Measurements from ENCODE around the gene WDR7. TPM values are rescaled to one million over a fixed set of nuclear protein-coding genes. Genes with fewer than 3 reads are reported as not detected.

The WDR7 gene
- total and polyA plus RNA-seq, 3 experiments from 2014 or later = 20.5 to 21.9 (median 20.6) TPM

DNA sequence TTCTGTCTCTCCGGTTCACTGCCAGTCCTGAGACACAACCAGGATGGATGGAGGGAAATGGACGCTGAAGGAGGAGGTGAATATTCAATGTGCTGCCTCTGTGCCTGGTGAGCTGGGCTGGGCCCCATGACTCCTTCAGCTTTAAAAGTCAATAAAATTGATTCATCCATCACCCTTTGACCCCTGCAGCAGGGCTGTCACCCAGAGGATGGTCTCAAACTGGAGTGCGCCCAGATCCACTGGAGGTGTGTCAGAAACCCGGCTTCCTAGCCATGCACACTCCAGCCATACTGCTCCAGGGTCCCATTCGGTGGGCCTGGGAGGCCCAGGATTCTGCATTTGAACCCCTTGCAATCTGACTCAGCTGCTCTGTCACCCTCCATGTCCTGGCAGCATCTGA, 401.6 kb downstream of the WDR7 start:
- no peak overlapping the region for H3K27ac ChIP-seq (ENCODE audit: low read depth, low read length)
- H3K4me3 ChIP-seq (ENCODE audit: low read length) = no peak overlapping the region
- ChIA-PET CTCF (no interaction called here), POLR2A (no interaction called here)
- no peaks in the 10 kb centered on the region for H3K4me1 ChIP-seq (ENCODE audit: insufficient read depth, low read length)
- H3K27ac Mint-ChIP-seq = peak overlapping the region in 1 of 8 donors; percentile 50
- DNase-seq = no peak
- no peak overlapping the region for H3K4me3 Mint-ChIP-seq
- H3K36me3 ChIP-seq (ENCODE audit: insufficient read depth, low read length) = no peaks in the 10 kb centered on the region
- no peaks in the 10 kb centered on the region for H3K9me3 ChIP-seq (ENCODE audit: low read length)
- no peaks in the 10 kb centered on the region for H3K4me1 Mint-ChIP-seq
- peaks cover 10 to 12% of the 10 kb centered on the region in 2 donors for H3K27me3 Mint-ChIP-seq
- H3K9me3 Mint-ChIP-seq = peaks cover 3 to 9% (median 6%) of the 10 kb centered on the region in 5 donors
- no peaks in the 10 kb centered on the region for H3K27me3 ChIP-seq (ENCODE audit: insufficient read depth, low read length, poor library complexity, severe bottlenecking)
- H3K36me3 Mint-ChIP-seq = peaks cover 0 to 4% (median 2%) of the 10 kb centered on the region in 3 donors

DNA sequence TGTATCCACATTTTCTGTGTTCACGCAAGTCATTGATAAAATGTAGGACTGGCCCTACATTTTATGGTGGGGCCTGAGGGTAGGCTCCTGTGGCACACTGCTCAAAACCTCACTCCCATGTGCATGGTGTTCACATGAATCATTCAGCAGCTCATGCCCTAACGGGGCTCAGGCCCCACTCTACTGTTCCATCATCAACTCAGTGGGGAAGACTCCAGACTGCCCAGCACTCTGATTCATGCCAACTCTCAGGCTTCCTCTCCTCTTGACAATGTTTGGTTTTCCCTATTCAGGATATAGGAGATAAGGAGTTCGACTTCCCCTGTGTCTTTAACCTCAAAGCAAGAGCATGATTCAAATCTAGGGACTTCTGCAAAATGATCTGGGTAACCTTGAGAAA, 403.7 kb downstream of the WDR7 start:
- H3K9me3 Mint-ChIP-seq = peaks cover 3 to 9% (median 6%) of the 10 kb centered on the region in 5 donors
- no peak overlapping the region for H3K4me3 Mint-ChIP-seq
- CTCF ChIA-PET = no interaction called here
- no peak overlapping the region for H3K4me3 ChIP-seq (ENCODE audit: low read length)
- peaks cover 0 to 4% (median 2%) of the 10 kb centered on the region in 3 donors for H3K36me3 Mint-ChIP-seq
- POLR2A ChIA-PET = no interaction called here
- H3K4me1 Mint-ChIP-seq = no peaks in the 10 kb centered on the region
- H3K4me1 ChIP-seq (ENCODE audit: insufficient read depth, low read length) = no peaks in the 10 kb centered on the region
- no peaks in the 10 kb centered on the region for H3K27me3 ChIP-seq (ENCODE audit: insufficient read depth, low read length, poor library complexity, severe bottlenecking)
- H3K9me3 ChIP-seq (ENCODE audit: low read length) = no peaks in the 10 kb centered on the region
- H3K36me3 ChIP-seq (ENCODE audit: insufficient read depth, low read length) = no peaks in the 10 kb centered on the region
- H3K27ac Mint-ChIP-seq = no peak overlapping the region
- no peak overlapping the region for H3K27ac ChIP-seq (ENCODE audit: low read depth, low read length)
- DNase-seq = no peak
- H3K27me3 Mint-ChIP-seq = peaks cover 15 to 25% of the 10 kb centered on the region in 2 donors

DNA sequence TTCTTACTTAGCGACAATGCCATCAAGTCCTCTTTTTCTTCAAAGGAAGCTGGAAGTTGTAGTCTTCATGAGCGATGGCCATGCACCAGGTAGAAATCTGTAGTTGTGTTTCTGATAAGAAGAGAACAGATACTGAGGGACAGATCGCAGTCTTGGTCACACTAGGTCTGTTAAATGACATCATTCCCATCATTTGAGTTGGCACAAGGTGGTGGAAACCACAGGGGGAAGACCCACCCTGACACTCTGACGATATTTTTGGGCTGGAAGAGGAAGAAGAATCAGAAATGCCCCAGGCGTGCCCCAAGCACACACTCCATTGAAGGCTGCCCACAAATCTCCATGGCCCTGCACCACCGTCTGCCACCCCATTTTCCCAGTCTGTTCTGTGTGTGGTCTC, 406.7 kb downstream of the WDR7 start:
- no peak overlapping the region for H3K27ac Mint-ChIP-seq
- CTCF ChIA-PET = no interaction called here
- no peaks in the 10 kb centered on the region for H3K4me1 Mint-ChIP-seq
- peaks cover 3 to 9% (median 6%) of the 10 kb centered on the region in 5 donors for H3K9me3 Mint-ChIP-seq
- DNase-seq = no peak
- H3K27me3 Mint-ChIP-seq = peaks cover 14 to 37% of the 10 kb centered on the region in 2 donors
- no peaks in the 10 kb centered on the region for H3K4me1 ChIP-seq (ENCODE audit: insufficient read depth, low read length)
- no peak overlapping the region for H3K4me3 Mint-ChIP-seq
- no peak overlapping the region for H3K27ac ChIP-seq (ENCODE audit: low read depth, low read length)
- H3K27me3 ChIP-seq (ENCODE audit: insufficient read depth, low read length, poor library complexity, severe bottlenecking) = no peaks in the 10 kb centered on the region
- H3K4me3 ChIP-seq (ENCODE audit: low read length) = no peak overlapping the region
- H3K9me3 ChIP-seq (ENCODE audit: low read length) = no peaks in the 10 kb centered on the region
- H3K36me3 Mint-ChIP-seq = peaks cover 0 to 4% (median 2%) of the 10 kb centered on the region in 3 donors
- no peaks in the 10 kb centered on the region for H3K36me3 ChIP-seq (ENCODE audit: insufficient read depth, low read length)
- POLR2A ChIA-PET = no interaction called here

DNA sequence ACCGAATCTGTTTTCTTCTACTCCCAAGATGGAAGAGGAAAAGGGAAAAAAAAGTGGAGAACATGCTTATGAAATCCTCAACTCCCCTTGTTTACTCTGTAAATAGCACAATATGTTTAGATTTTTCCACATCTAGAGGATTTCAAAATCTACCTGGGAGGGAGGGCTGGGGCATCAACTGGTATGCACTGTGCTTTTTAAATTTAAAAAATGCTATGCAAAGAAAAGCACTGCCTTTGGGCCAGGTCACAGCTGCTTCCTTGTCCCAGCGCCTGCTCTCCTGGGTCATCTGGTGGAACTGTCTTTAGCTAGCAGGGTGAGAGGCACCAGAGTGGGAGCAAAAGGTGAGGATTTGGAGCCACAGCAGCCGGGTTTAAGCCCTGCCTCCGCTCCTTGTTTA, 407.6 kb downstream of the WDR7 start:
- Mint-ChIP-seq H3K4me1 (no peaks in the 10 kb centered on the region), H3K4me3 (no peak overlapping the region), H3K9me3 (peaks cover 3 to 9% (median 6%) of the 10 kb centered on the region in 5 donors), H3K27me3 (peaks cover 16 to 37% of the 10 kb centered on the region in 2 donors), H3K27ac (no peak overlapping the region), H3K36me3 (peaks cover 0 to 4% (median 2%) of the 10 kb centered on the region in 3 donors)
- no peak for DNase-seq
- Histone ChIP-seq H3K27ac (ENCODE audit: low read depth, low read length) (no peak overlapping the region), H3K36me3 (ENCODE audit: insufficient read depth, low read length) (no peaks in the 10 kb centered on the region), H3K9me3 (ENCODE audit: low read length) (no peaks in the 10 kb centered on the region), H3K4me3 (ENCODE audit: low read length) (no peak overlapping the region), H3K4me1 (ENCODE audit: insufficient read depth, low read length) (no peaks in the 10 kb centered on the region), H3K27me3 (ENCODE audit: insufficient read depth, low read length, poor library complexity, severe bottlenecking) (no peaks in the 10 kb centered on the region)
- CTCF ChIA-PET = no interaction called here
- POLR2A ChIA-PET = no interaction called here

DNA sequence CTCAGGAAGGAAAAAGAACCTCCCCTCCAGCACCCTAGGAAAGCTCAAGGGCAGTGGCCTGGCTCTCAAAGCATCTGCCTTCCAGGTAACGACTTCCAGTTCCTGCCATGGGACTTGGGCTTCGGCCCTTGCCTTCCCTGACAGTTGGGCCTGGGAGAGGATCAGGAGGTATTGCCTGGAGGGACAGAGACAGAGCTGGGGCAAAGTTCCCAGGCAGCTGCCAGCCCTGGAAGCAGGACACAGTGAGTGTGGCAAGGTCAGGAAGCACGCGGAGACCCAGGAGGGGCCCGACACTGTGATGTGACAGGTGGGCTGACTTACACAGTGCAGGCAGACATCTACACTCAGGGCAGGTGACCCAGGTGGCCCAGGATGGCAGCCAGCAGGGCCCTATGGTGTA, 408.2 kb downstream of the WDR7 start:
- Histone ChIP-seq H3K27me3 (ENCODE audit: insufficient read depth, low read length, poor library complexity, severe bottlenecking) (no peaks in the 10 kb centered on the region), H3K4me1 (ENCODE audit: insufficient read depth, low read length) (no peaks in the 10 kb centered on the region), H3K4me3 (ENCODE audit: low read length) (no peak overlapping the region), H3K36me3 (ENCODE audit: insufficient read depth, low read length) (no peaks in the 10 kb centered on the region), H3K27ac (ENCODE audit: low read depth, low read length) (no peak overlapping the region), H3K9me3 (ENCODE audit: low read length) (no peaks in the 10 kb centered on the region)
- peaks cover 3 to 9% (median 6%) of the 10 kb centered on the region in 5 donors for H3K9me3 Mint-ChIP-seq
- H3K27ac Mint-ChIP-seq = no peak overlapping the region
- peaks cover 16 to 42% of the 10 kb centered on the region in 2 donors for H3K27me3 Mint-ChIP-seq
- no peak overlapping the region for H3K4me3 Mint-ChIP-seq
- ChIA-PET POLR2A (no interaction called here), CTCF (no interaction called here)
- no peak for DNase-seq
- peaks cover 0 to 4% (median 2%) of the 10 kb centered on the region in 3 donors for H3K36me3 Mint-ChIP-seq
- H3K4me1 Mint-ChIP-seq = no peaks in the 10 kb centered on the region

DNA sequence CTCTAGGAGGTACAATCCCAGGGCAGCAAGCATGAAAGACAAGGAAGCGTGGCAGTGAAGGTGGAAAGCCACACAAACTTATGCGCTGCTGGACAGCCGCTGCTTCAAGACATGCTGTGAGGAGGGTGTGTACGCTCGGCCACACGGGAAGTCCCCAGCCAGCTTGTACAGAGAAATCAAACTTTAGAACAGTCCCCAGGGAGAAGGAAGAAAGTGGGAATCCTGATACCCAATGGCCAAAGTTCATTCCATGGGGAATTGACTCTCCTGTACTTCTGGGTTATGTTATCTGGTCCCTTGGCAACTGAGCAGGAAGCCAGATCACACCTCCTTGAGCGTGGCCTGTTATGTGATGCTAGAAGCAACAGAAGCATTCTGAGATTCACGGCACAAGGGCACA, 409.7 kb downstream of the WDR7 start:
- H3K36me3 Mint-ChIP-seq = peaks cover 0 to 4% (median 1%) of the 10 kb centered on the region in 3 donors
- Histone ChIP-seq H3K9me3 (ENCODE audit: low read length) (no peaks in the 10 kb centered on the region), H3K27me3 (ENCODE audit: insufficient read depth, low read length, poor library complexity, severe bottlenecking) (no peaks in the 10 kb centered on the region), H3K27ac (ENCODE audit: low read depth, low read length) (no peak overlapping the region), H3K4me3 (ENCODE audit: low read length) (no peak overlapping the region), H3K4me1 (ENCODE audit: insufficient read depth, low read length) (no peaks in the 10 kb centered on the region), H3K36me3 (ENCODE audit: insufficient read depth, low read length) (no peaks in the 10 kb centered on the region)
- no peak overlapping the region for H3K4me3 Mint-ChIP-seq
- ChIA-PET POLR2A (no interaction called here), CTCF (no interaction called here)
- no peak for DNase-seq
- no peaks in the 10 kb centered on the region for H3K4me1 Mint-ChIP-seq
- H3K27ac Mint-ChIP-seq = no peak overlapping the region
- peaks cover 9 to 42% of the 10 kb centered on the region in 2 donors for H3K27me3 Mint-ChIP-seq
- H3K9me3 Mint-ChIP-seq = peaks cover 0 to 4% (median 3%) of the 10 kb centered on the region in 5 donors

DNA sequence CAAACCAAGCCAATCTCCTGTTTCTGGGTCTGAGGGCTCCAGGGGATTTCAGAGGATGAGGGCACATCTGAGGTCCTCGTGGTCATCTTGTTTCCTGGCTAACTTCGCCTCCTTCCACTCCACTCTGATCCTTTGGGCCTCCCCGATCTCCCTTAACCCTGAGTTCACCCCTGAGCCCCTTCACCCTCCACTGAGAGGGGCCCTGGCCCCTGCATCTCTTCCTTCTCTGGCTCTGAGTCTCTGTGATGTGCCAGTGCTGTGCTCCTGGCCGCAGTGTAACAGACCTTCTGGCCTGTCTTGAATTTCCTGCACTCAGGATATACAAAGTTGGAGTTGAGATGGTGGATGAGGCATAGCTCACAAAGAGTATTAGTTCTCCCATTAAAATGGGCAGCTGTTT, 411.0 kb downstream of the WDR7 start:
- peaks cover 7 to 35% of the 10 kb centered on the region in 2 donors for H3K27me3 Mint-ChIP-seq
- no peaks in the 10 kb centered on the region for H3K36me3 Mint-ChIP-seq
- Histone ChIP-seq H3K27me3 (ENCODE audit: insufficient read depth, low read length, poor library complexity, severe bottlenecking) (no peaks in the 10 kb centered on the region), H3K36me3 (ENCODE audit: insufficient read depth, low read length) (no peaks in the 10 kb centered on the region), H3K9me3 (ENCODE audit: low read length) (no peaks in the 10 kb centered on the region), H3K4me3 (ENCODE audit: low read length) (no peak overlapping the region), H3K4me1 (ENCODE audit: insufficient read depth, low read length) (no peaks in the 10 kb centered on the region), H3K27ac (ENCODE audit: low read depth, low read length) (no peak overlapping the region)
- POLR2A ChIA-PET = no interaction called here
- CTCF ChIA-PET = no interaction called here
- no peak for DNase-seq
- H3K9me3 Mint-ChIP-seq = no peaks in the 10 kb centered on the region
- no peak overlapping the region for H3K27ac Mint-ChIP-seq
- no peaks in the 10 kb centered on the region for H3K4me1 Mint-ChIP-seq
- no peak overlapping the region for H3K4me3 Mint-ChIP-seq

DNA sequence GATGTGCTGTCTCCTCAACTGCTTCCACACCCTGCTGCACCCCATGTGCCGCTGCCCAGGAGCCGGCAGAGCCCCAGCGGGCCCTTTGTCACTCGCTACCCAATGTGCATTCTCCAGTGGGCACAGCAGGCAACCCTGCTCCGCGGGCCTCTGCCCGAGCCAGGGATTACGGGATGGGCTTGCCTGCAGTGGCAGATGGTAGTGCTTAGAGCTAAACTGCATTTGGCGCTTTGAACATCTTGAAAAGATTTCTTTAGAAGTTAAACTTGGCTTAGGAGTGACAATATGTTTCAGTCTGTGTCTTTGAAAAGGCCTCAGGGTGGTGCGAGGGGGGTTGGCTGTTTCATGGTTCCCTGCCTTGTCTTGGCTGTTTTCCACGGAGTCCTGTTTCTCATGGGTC, 411.7 kb downstream of the WDR7 start:
- no peak overlapping the region for H3K4me3 Mint-ChIP-seq

DNA sequence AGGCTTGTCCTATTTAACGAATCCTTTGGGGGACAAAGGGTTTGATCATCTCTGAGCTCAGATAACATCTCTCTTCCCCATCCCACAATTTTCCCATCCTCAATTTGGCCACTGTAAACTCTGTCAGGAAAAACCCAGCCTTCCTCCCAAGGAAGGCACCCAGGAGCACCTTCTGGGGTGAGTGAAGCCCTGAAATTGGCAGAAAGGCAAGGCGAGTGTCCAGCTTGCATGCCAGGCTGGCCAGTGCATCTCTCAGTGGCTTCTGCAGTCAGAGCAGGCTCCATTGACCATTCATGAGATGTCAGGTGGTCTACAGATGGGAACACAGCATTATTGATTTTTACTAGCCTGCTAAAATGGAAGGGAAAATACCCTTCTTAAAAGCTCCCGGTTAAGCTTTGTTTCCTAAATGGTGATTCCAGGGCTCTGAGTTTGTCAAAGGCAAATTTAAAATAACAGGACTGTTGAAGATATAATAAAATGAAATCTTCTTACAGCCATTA, 412.5 kb downstream of the WDR7 start:
- no peaks in the 10 kb centered on the region for H3K27me3 ChIP-seq (ENCODE audit: insufficient read depth, low read length, poor library complexity, severe bottlenecking)
- CTCF ChIA-PET = no interaction called here

More for the DNA sequence above, 411.7 kb downstream of the WDR7 start:
- Histone ChIP-seq H3K4me1 (ENCODE audit: insufficient read depth, low read length) (no peaks in the 10 kb centered on the region), H3K36me3 (ENCODE audit: insufficient read depth, low read length) (no peaks in the 10 kb centered on the region), H3K27me3 (ENCODE audit: insufficient read depth, low read length, poor library complexity, severe bottlenecking) (no peaks in the 10 kb centered on the region), H3K27ac (ENCODE audit: low read depth, low read length) (no peak overlapping the region), H3K4me3 (ENCODE audit: low read length) (no peak overlapping the region), H3K9me3 (ENCODE audit: low read length) (no peaks in the 10 kb centered on the region)
- POLR2A ChIA-PET = no interaction called here
- CTCF ChIA-PET = no interaction called here
- H3K27me3 Mint-ChIP-seq = peaks cover 7 to 31% of the 10 kb centered on the region in 2 donors
- H3K36me3 Mint-ChIP-seq = no peaks in the 10 kb centered on the region
- no peaks in the 10 kb centered on the region for H3K9me3 Mint-ChIP-seq
- no peak for DNase-seq
- no peak overlapping the region for H3K27ac Mint-ChIP-seq
- H3K4me1 Mint-ChIP-seq = no peaks in the 10 kb centered on the region

More for the DNA sequence above, 412.5 kb downstream of the WDR7 start:
- no peak overlapping the region for H3K27ac ChIP-seq (ENCODE audit: low read depth, low read length)
- no peaks in the 10 kb centered on the region for H3K4me1 Mint-ChIP-seq
- H3K4me3 Mint-ChIP-seq = no peak overlapping the region
- H3K36me3 ChIP-seq (ENCODE audit: insufficient read depth, low read length) = no peaks in the 10 kb centered on the region
- no peak overlapping the region for H3K4me3 ChIP-seq (ENCODE audit: low read length)
- no peaks in the 10 kb centered on the region for H3K4me1 ChIP-seq (ENCODE audit: insufficient read depth, low read length)
- H3K36me3 Mint-ChIP-seq = no peaks in the 10 kb centered on the region
- H3K9me3 Mint-ChIP-seq = no peaks in the 10 kb centered on the region
- POLR2A ChIA-PET = no interaction called here
- peaks cover 4 to 22% of the 10 kb centered on the region in 2 donors for H3K27me3 Mint-ChIP-seq
- no peak overlapping the region for H3K27ac Mint-ChIP-seq
- no peaks in the 10 kb centered on the region for H3K9me3 ChIP-seq (ENCODE audit: low read length)
- no peak for DNase-seq
